Measurements from ENCODE around the gene AIPL1.

Gene AIPL1

GRCh38 chr17:6374761-6375312, 60.1 kb downstream of the AIPL1 start:
- no peak overlapping the region for H3K4me2 ChIP-seq (ENCODE audit: low read depth, low read length)
- TF ChIP-seq EZH2phosphoT487 (IDR thresholded peaks at IDR 0.05; ENCODE audit: low read length) (no peak), CTCF (IDR thresholded peaks at IDR 0.05; ENCODE audit: low read length) (no peak), EZH2 (optimal IDR thresholded peaks at IDR 0.05; ENCODE audit: low read depth, low read length) (no peak)
- H3K9me2 ChIP-seq (replicated peaks; ENCODE audit: insufficient read depth, low read length): no peaks in the 10 kb centered on the region
- H3K4me3 ChIP-seq (ENCODE audit: low read length): no peak overlapping the region
- no peaks in the 10 kb centered on the region for H4K20me1 ChIP-seq (ENCODE audit: insufficient read depth, low read length)
- H3K36me3 ChIP-seq (replicated peaks; ENCODE audit: insufficient read depth, low read length): no peaks in the 10 kb centered on the region
- no peaks in the 10 kb centered on the region for H3F3A ChIP-seq (ENCODE audit: insufficient read depth, low read length)
- no peak for DNase-seq
- H2AFZ ChIP-seq (ENCODE audit: low read length): no peak overlapping the region
- no peaks in the 10 kb centered on the region; the same call in 1 of the 2 replicates for H3K27me3 ChIP-seq (replicated peaks; ENCODE audit: insufficient read depth, low read length)
- H3K27ac ChIP-seq (ENCODE audit: low read length): no peak overlapping the region
- no peak overlapping the region for H3K9ac ChIP-seq (ENCODE audit: low read length)
- no peaks in the 10 kb centered on the region for H3K79me2 ChIP-seq (ENCODE audit: low read length)
- H3K4me1 ChIP-seq (ENCODE audit: low read length): no peaks in the 10 kb centered on the region
- no peaks in the 10 kb centered on the region for H3K9me3 ChIP-seq (replicated peaks; ENCODE audit: insufficient read depth, low read length)

- DNase-seq: no peak
- Histone ChIP-seq H3K9me3 (replicated peaks; ENCODE audit: insufficient read depth, low read length) (no peaks in the 10 kb centered on the region), H2AFZ (ENCODE audit: low read length) (no peak overlapping the region), H3K36me3 (replicated peaks; ENCODE audit: insufficient read depth, low read length) (no peaks in the 10 kb centered on the region), H3K79me2 (ENCODE audit: low read length) (no peaks in the 10 kb centered on the region), H3K4me3 (ENCODE audit: low read length) (no peak overlapping the region), H4K20me1 (ENCODE audit: insufficient read depth, low read length) (no peaks in the 10 kb centered on the region), H3F3A (ENCODE audit: insufficient read depth, low read length) (no peaks in the 10 kb centered on the region), H3K4me2 (ENCODE audit: low read depth, low read length) (no peak overlapping the region), H3K27me3 (replicated peaks; ENCODE audit: insufficient read depth, low read length) (no peaks in the 10 kb centered on the region; the same call in 1 of the 2 replicates), H3K27ac (ENCODE audit: low read length) (no peak overlapping the region), H3K9me2 (replicated peaks; ENCODE audit: insufficient read depth, low read length) (no peaks in the 10 kb centered on the region), H3K9ac (ENCODE audit: low read length) (no peak overlapping the region), H3K4me1 (ENCODE audit: low read length) (no peaks in the 10 kb centered on the region)
- TF ChIP-seq CTCF (IDR thresholded peaks at IDR 0.05; ENCODE audit: low read length) (no peak), EZH2 (optimal IDR thresholded peaks at IDR 0.05; ENCODE audit: low read depth, low read length) (no peak), EZH2phosphoT487 (IDR thresholded peaks at IDR 0.05; ENCODE audit: low read length) (no peak)
Observed at GRCh38 chr17:6374271-6374691, 60.6 kb downstream of the AIPL1 start.
